ENCODE results near the gene TMTC1. TPM values are rescaled to one million over a fixed set of nuclear protein-coding genes. Genes with fewer than 3 reads are reported as not detected.

Gene TMTC1
- total and polyA plus RNA-seq, 8 donors: 1.2 to 5.1 (median 2.8) TPM

GRCh38 chr12:29460082-29460481 is 323.7 kb downstream of the TMTC1 start:
- ATAC-seq (no peak), FAIRE-seq (no peak)

GRCh38 chr12:29455087-29455486 is 328.7 kb downstream of the TMTC1 start:
- Histone ChIP-seq H3K36me3 (no peaks in the 10 kb centered on the region), H3K4me1 (no peaks in the 10 kb centered on the region), H3K9me3 (no peaks in the 10 kb centered on the region), H3K27ac (no peak overlapping the region), H3K27me3 (no peaks in the 10 kb centered on the region), H3K4me3 (no peak overlapping the region)
- FAIRE-seq (no peak), ATAC-seq (no peak), DNase-seq (no peak)
- 21 to 23% methylated on average over 1 of the region's 1 CpG for WGBS, 2 donors
- no peak for TF ChIP-seq CTCF (IDR thresholded peaks at IDR 0.05)
- intact Hi-C loops (cut with DNase I): no loop called here

More at GRCh38 chr12:29460082-29460481, 323.7 kb downstream of the TMTC1 start:
- Histone ChIP-seq H3K36me3 (no peaks in the 10 kb centered on the region), H3K4me3 (no peak overlapping the region), H3K9me3 (no peaks in the 10 kb centered on the region), H3K27me3 (no peaks in the 10 kb centered on the region), H3K4me1 (no peaks in the 10 kb centered on the region), H3K27ac (no peak overlapping the region)
- DNase-seq: no peak
- intact Hi-C loops (cut with DNase I): no loop called here
- TF ChIP-seq CTCF (IDR thresholded peaks at IDR 0.05): no peak
- 67 to 68% methylated on average over 2 of the region's 2 CpGs for WGBS, 2 donors

GRCh38 chr12:29451888-29452287 is 331.9 kb downstream of the TMTC1 start:
- Histone ChIP-seq H3K27me3 (no peaks in the 10 kb centered on the region), H3K27ac (no peak overlapping the region), H3K4me3 (no peak overlapping the region), H3K36me3 (no peaks in the 10 kb centered on the region), H3K4me1 (no peaks in the 10 kb centered on the region), H3K9me3 (no peaks in the 10 kb centered on the region)
- TF ChIP-seq CTCF (IDR thresholded peaks at IDR 0.05): no peak
- intact Hi-C loops (cut with DNase I): no loop called here
- ATAC-seq (no peak), DNase-seq (no peak), FAIRE-seq (no peak)
- WGBS, 2 donors: 78 to 87% methylated on average over 2 of the region's 2 CpGs

Measured in pancreas (tissue), 10 donors.